BLaER1 (cell line): ENCODE measurements around the gene BDP1.
"Not testable (repeated sequence)": the region's sequence is repeated elsewhere in the genome, so short reads cannot be mapped to it uniquely, and the experiment has no call there.

Experiments used
- H3K27ac ChIP-seq: shearing (Covaris generic); formaldehyde crosslinking; 2 replicates; pipeline ENCODE4 v1.8.1; 2022
- H3K27me3 ChIP-seq: shearing (Covaris generic); formaldehyde crosslinking; 2 replicates; pipeline ENCODE4 v1.8.1; 2022
- H3K36me3 ChIP-seq: shearing (Covaris generic); formaldehyde crosslinking; 2 replicates; pipeline ENCODE4 v1.8.1; 2022
- H3K4me1 ChIP-seq: shearing (Covaris generic); formaldehyde crosslinking; 2 replicates; pipeline ENCODE4 v1.8.1; 2022
- H3K4me2 ChIP-seq: shearing (Covaris generic); formaldehyde crosslinking; 2 replicates; pipeline ENCODE4 v1.8.1; 2022
- H3K4me3 ChIP-seq: shearing (Covaris generic); formaldehyde crosslinking; 2 replicates; pipeline ENCODE4 v1.8.1; 2022
- H3K9ac ChIP-seq: shearing (Covaris generic); formaldehyde crosslinking; 2 replicates; pipeline ENCODE4 v1.8.1; 2022
- H3K9me3 ChIP-seq: shearing (Covaris generic); formaldehyde crosslinking; 2 replicates; pipeline ENCODE4 v1.8.1; 2022
- H4K20me1 ChIP-seq: shearing (Covaris generic); formaldehyde crosslinking; 2 replicates; pipeline ENCODE4 v1.8.1; 2022
- Cebpa-rat ChIP-seq: shearing (Covaris generic); IDR thresholded peaks from 2 replicates; pipeline ENCODE4 v1.8.1; 2022

The BDP1 gene

GRCh38 chr5:71589903-71590302 is 134.5 kb downstream of the BDP1 start:
- no peaks in the 10 kb centered on the region; the same call in 1 of the 2 replicates for H4K20me1 ChIP-seq
- TF ChIP-seq Cebpa-rat, result no peak
- peaks cover 12% of the 10 kb centered on the region; the same call in 1 of the 2 replicates for H3K36me3 ChIP-seq
- no peak overlapping the region for H3K4me2 ChIP-seq
- H3K9me3 ChIP-seq, result peaks cover 16% of the 10 kb centered on the region
- H3K27ac ChIP-seq, result no peak overlapping the region
- H3K27me3 ChIP-seq, result peaks cover 7% of the 10 kb centered on the region; the same call in 1 of the 2 replicates
- H3K4me3 ChIP-seq, result no peak overlapping the region
- H3K4me1 ChIP-seq, result peaks cover 19% of the 10 kb centered on the region
- no peak overlapping the region for H3K9ac ChIP-seq

- peaks cover 7% of the 10 kb centered on the region; the same call in 1 of the 2 replicates for H3K27me3 ChIP-seq
- H3K4me2 ChIP-seq, result no peak overlapping the region
- no peak for TF ChIP-seq Cebpa-rat
- H3K9ac ChIP-seq, result no peak overlapping the region
- H4K20me1 ChIP-seq, result no peaks in the 10 kb centered on the region; the same call in 1 of the 2 replicates
- H3K4me1 ChIP-seq, result peaks cover 19% of the 10 kb centered on the region
- H3K36me3 ChIP-seq, result peaks cover 15% of the 10 kb centered on the region; the same call in 1 of the 2 replicates
- peaks cover 16% of the 10 kb centered on the region for H3K9me3 ChIP-seq
- H3K4me3 ChIP-seq, result no peak overlapping the region
- H3K27ac ChIP-seq, result no peak overlapping the region
Observed at GRCh38 chr5:71591100-71591499, 135.6 kb downstream of the BDP1 start.

- no peak for TF ChIP-seq Cebpa-rat
- Histone ChIP-seq H3K27ac (no peak overlapping the region), H4K20me1 (no peaks in the 10 kb centered on the region), H3K4me3 (no peak overlapping the region), H3K27me3 (no peaks in the 10 kb centered on the region), H3K4me2 (no peak overlapping the region), H3K36me3 (peaks cover 65% of the 10 kb centered on the region), H3K4me1 (no peaks in the 10 kb centered on the region), H3K9ac (no peak overlapping the region), H3K9me3 (no peaks in the 10 kb centered on the region)
Observed at GRCh38 chr5:71596169-71596568, 140.7 kb downstream of the BDP1 start.

GRCh38 chr5:71597001-71597400 is 141.6 kb downstream of the BDP1 start:
- Histone ChIP-seq H3K4me3 (no peak overlapping the region), H3K27me3 (no peaks in the 10 kb centered on the region), H3K4me1 (no peaks in the 10 kb centered on the region), H3K4me2 (no peak overlapping the region), H3K27ac (no peak overlapping the region), H3K9ac (no peak overlapping the region), H4K20me1 (no peaks in the 10 kb centered on the region), H3K36me3 (peaks cover 69% of the 10 kb centered on the region), H3K9me3 (no peaks in the 10 kb centered on the region)
- TF ChIP-seq Cebpa-rat, result no peak

- TF ChIP-seq Cebpa-rat, result no peak
- Histone ChIP-seq H3K36me3 (peaks cover 73% of the 10 kb centered on the region), H3K4me3 (no peak overlapping the region), H4K20me1 (no peaks in the 10 kb centered on the region), H3K4me2 (no peak overlapping the region), H3K27me3 (no peaks in the 10 kb centered on the region), H3K9me3 (no peaks in the 10 kb centered on the region), H3K4me1 (no peaks in the 10 kb centered on the region), H3K27ac (no peak overlapping the region), H3K9ac (no peak overlapping the region)
Observed at GRCh38 chr5:71600783-71601182, 145.3 kb downstream of the BDP1 start.

GRCh38 chr5:71601222-71602026 is 146.0 kb downstream of the BDP1 start:
- H3K9ac ChIP-seq, result no peak overlapping the region
- no peak for TF ChIP-seq Cebpa-rat
- H3K27ac ChIP-seq, result no peak overlapping the region
- no peaks in the 10 kb centered on the region for H3K4me1 ChIP-seq
- H3K36me3 ChIP-seq, result peaks cover 70% of the 10 kb centered on the region
- no peak overlapping the region for H3K4me2 ChIP-seq
- no peaks in the 10 kb centered on the region for H3K9me3 ChIP-seq
- H3K27me3 ChIP-seq, result no peaks in the 10 kb centered on the region
- no peaks in the 10 kb centered on the region for H4K20me1 ChIP-seq
- H3K4me3 ChIP-seq, result no peak overlapping the region

GRCh38 chr5:71609916-71610315 is 154.5 kb downstream of the BDP1 start:
- H3K4me3 ChIP-seq, H3K27me3 ChIP-seq, H4K20me1 ChIP-seq, H3K9me3 ChIP-seq, H3K27ac ChIP-seq, H3K4me2 ChIP-seq, H3K4me1 ChIP-seq, H3K9ac ChIP-seq: not testable (repeated sequence)
- peaks cover 26% of the 10 kb centered on the region; the same call in 1 of the 2 replicates for H3K36me3 ChIP-seq

- Histone ChIP-seq H3K9ac (no peak overlapping the region), H3K27ac (no peak overlapping the region), H3K4me1 (no peaks in the 10 kb centered on the region), H3K36me3 (peaks cover 52% of the 10 kb centered on the region), H3K4me2 (no peak overlapping the region), H3K9me3 (no peaks in the 10 kb centered on the region), H3K4me3 (no peak overlapping the region), H3K27me3 (no peaks in the 10 kb centered on the region), H4K20me1 (no peaks in the 10 kb centered on the region)
- TF ChIP-seq Cebpa-rat, result no peak
Observed at GRCh38 chr5:71615809-71616208, 160.4 kb downstream of the BDP1 start.
